SK-N-SH (cell line): Measurements from ENCODE around the gene PHLDB2. TPM values are rescaled to one million over a fixed set of nuclear protein-coding genes. Genes with fewer than 3 reads are reported as not detected.
A peak's percentile ranks its signal among the peaks of the same experiment; 100 is the strongest.

Experiments
- CTCF ChIA-PET: fragments of 300-600, 350-600 bp; formaldehyde crosslinking; extraction: SDS; loops from one replicate; lab custom pipeline; 2021; lab: Yijun Ruan, JAX
- POLR2A ChIA-PET: fragments of 350-600 bp; sonication (Branson Sonifier 250); formaldehyde crosslinking; extraction: SDS; loops from one replicate; lab custom pipeline; 2020; ENCODE audit warnings: antibody characterized with exemption, inconsistent platforms; lab: Yijun Ruan, JAX
- DNase-seq: peaks from one replicate; pipeline ENCODE4 v3.0.0; 2012
- H2AFZ ChIP-seq: fragments of 200-600 bp; sonication (generic); 2 replicates; pipeline ENCODE4 v1.8.1; 2016; ENCODE audit warnings: antibody characterized with exemption, mild to moderate bottlenecking, low read depth
- H3F3A ChIP-seq: fragments of 200-600 bp; sonication (generic); replicated peaks from 2 replicates; pipeline ENCODE3; 2016; ENCODE audit warnings: antibody characterized with exemption, mild to moderate bottlenecking; ENCODE audit not compliant: insufficient read depth
- H3K27ac ChIP-seq, 2 experiments: fragments of 200-500 bp in 1 of 2; fragments of 200-600 bp in 1 of 2; sonication (Bioruptor generic) in 1 of 2; sonication (generic), shearing (Covaris generic) in 1 of 2; 2 replicates each; pipeline versions ENCODE4 v1.5.1 to v1.6.1; 2014 to 2016; ENCODE audit warnings: low read depth in 2 of 2, inconsistent platforms in 1 of 2, low read length in 1 of 2, mild to moderate bottlenecking in 1 of 2, mixed read lengths in 1 of 2
- H3K27me3 ChIP-seq: fragments of 200-600 bp; sonication (generic), shearing (Covaris generic); 2 replicates; pipeline ENCODE4 v1.6.1; 2016; ENCODE audit warnings: mixed run types; ENCODE audit not compliant: insufficient read depth
- H3K36me3 ChIP-seq, 2 experiments: fragments of 200-500 bp in 1 of 2; fragments of 200-600 bp in 1 of 2; sonication (Bioruptor generic) in 1 of 2; sonication (generic) in 1 of 2; replicated peaks in 1 of 2; 2 replicates each; pipeline versions ENCODE3 to v1.5.1; 2014 to 2016; ENCODE audit warnings: low read length in 1 of 2, mild to moderate bottlenecking in 1 of 2; ENCODE audit not compliant: insufficient read depth in 2 of 2, control insufficient read depth in 1 of 2
- H3K4me1 ChIP-seq, 2 experiments: fragments of 200-500 bp in 1 of 2; fragments of 200-600 bp in 1 of 2; sonication (Bioruptor generic) in 1 of 2; sonication (generic), shearing (Covaris generic) in 1 of 2; 2 replicates each; pipeline versions ENCODE4 v1.5.1 to v1.6.1; 2014 to 2016; ENCODE audit warnings: low read depth in 1 of 2, low read length in 1 of 2, mixed run types in 1 of 2; ENCODE audit not compliant: insufficient read depth in 2 of 2, control insufficient read depth in 1 of 2
- H3K4me2 ChIP-seq: fragments of 200-600 bp; sonication (generic), shearing (Covaris generic); 2 replicates; pipeline ENCODE4 v1.6.1; 2017; ENCODE audit warnings: mixed run types
- H3K4me3 ChIP-seq, 2 experiments: fragments of 200-500 bp in 1 of 2; fragments of 200-600 bp in 1 of 2; sonication (Bioruptor generic) in 1 of 2; sonication (generic), shearing (Covaris generic) in 1 of 2; 2 replicates each; pipeline versions ENCODE4 v1.5.1 to v1.8.1; 2014 to 2016; ENCODE audit warnings: low read depth in 2 of 2, inconsistent platforms in 1 of 2, low read length in 1 of 2, mild to moderate bottlenecking in 1 of 2, mixed read lengths in 1 of 2, moderate library complexity in 1 of 2
- H3K79me2 ChIP-seq: fragments of 200-600 bp; sonication (generic); 2 replicates; pipeline ENCODE4 v1.8.1; 2017; ENCODE audit warnings: mild to moderate bottlenecking; ENCODE audit not compliant: insufficient read depth
- H3K9ac ChIP-seq: fragments of 200-600 bp; sonication (generic); 2 replicates; pipeline ENCODE4 v1.6.1; 2017; ENCODE audit warnings: mixed run types
- H3K9me2 ChIP-seq: fragments of 200-600 bp; sonication (generic); 2 replicates; pipeline ENCODE4 v1.6.1; 2017; ENCODE audit warnings: mixed run types
- H3K9me3 ChIP-seq: fragments of 200-600 bp; sonication (generic); 2 replicates; pipeline ENCODE4 v1.6.1; 2017; ENCODE audit warnings: mixed run types, mild to moderate bottlenecking, moderate library complexity
- H4K20me1 ChIP-seq: fragments of 200-600 bp; sonication (generic); 2 replicates; pipeline ENCODE4 v1.6.1; 2017; ENCODE audit warnings: mild to moderate bottlenecking, mixed run types; ENCODE audit not compliant: insufficient read depth
- EP300 ChIP-seq, 2 experiments: IDR thresholded peaks; 2 replicates each; pipeline versions ENCODE4 v1.4.0 to v1.6.1; 2012; ENCODE audit warnings: borderline replicate concordance in 1 of 2, low read depth in 1 of 2, low read length in 1 of 2
- EZH2phosphoT487 ChIP-seq: fragments of 200-600 bp; sonication (generic); IDR thresholded peaks from 2 replicates; pipeline ENCODE4 v1.6.1; 2017; ENCODE audit warnings: low read depth, mixed run types, mild to moderate bottlenecking, antibody characterized with exemption, moderate library complexity, borderline replicate concordance
- FOSL2 ChIP-seq: IDR thresholded peaks from 2 replicates; pipeline ENCODE4 v1.4.0; 2012; ENCODE audit warnings: low read depth, mild to moderate bottlenecking, moderate library complexity, borderline replicate concordance
- GABPA ChIP-seq: IDR thresholded peaks from 2 replicates; pipeline ENCODE4 v1.4.0; 2012; ENCODE audit warnings: low read depth, mild to moderate bottlenecking
- JUND ChIP-seq: IDR thresholded peaks from 2 replicates; pipeline ENCODE4 v1.4.0; 2012
- RXRA ChIP-seq: IDR thresholded peaks from 2 replicates; pipeline ENCODE4 v1.4.0; 2012; ENCODE audit warnings: low read depth, mild to moderate bottlenecking, borderline replicate concordance
- TAF1 ChIP-seq: IDR thresholded peaks from 2 replicates; pipeline ENCODE4 v1.6.1; 2012; ENCODE audit warnings: low read depth, mild to moderate bottlenecking, low read length, moderate library complexity, borderline replicate concordance
- TCF12 ChIP-seq: IDR thresholded peaks from 2 replicates; pipeline ENCODE4 v1.4.0; 2012
- WGBS: methylation state at CpG from one replicate; pipeline ENCODE4 v1.1.6; 2017; ENCODE audit warnings: low lambda C conversion rate; 5-methylcytosine and 5-hydroxymethylcytosine counted together
- polyA plus RNA-seq, 3 experiments: library from polyadenylated mRNA; depleted of rRNA; stranded (reverse); fragments of >200 nt; gene quantifications; 2 replicates each; pipeline ENCODE4 v1.2.3, GENCODE V29; 2012
- TF ChIP-seq, protein P1 (sequence below): IDR thresholded peaks from 2 replicates; pipeline ENCODE4 v1.6.1; 2012; ENCODE audit warnings: mild to moderate bottlenecking, low read depth, low read length, moderate library complexity
- TF ChIP-seq, protein P2 (sequence below): IDR thresholded peaks from 2 replicates; pipeline ENCODE4; 2012

PHLDB2 gene
- polyA plus RNA-seq, 1 of the 3 experiments (the other 2 are of a cell fraction) = 18.0 TPM

DNA sequence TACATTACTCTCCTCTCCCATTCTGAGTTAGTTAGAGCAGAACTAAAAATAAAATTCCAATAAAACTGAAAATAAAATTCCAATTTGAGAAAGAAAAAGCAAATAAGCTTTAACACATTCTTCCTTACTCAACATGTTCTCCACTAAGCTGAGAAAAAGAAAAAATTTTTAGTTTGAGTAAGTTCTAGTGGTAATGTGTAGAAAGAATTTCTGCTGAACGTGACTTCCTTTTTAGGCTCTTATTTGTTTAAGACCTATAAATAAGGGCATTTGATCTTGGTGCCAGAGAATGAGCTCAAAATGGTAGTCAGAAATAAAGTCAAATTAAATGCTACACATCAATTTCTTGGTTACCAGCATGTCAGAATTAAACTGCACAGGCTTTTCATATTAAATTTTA lies 62.1 kb downstream of the PHLDB2 start (continued):
- no peak for TF ChIP-seq TCF12
- TF ChIP-seq TAF1 = no peak
- TF ChIP-seq, all 33 proteins: peak for 0

- Histone ChIP-seq H3K27ac (peak overlapping the region in 1 of 2 experiments; percentile 12; a peak in 1 of 4 replicates), H3K27me3 (no peaks in the 10 kb centered on the region), H2AFZ (no peak overlapping the region), H3K79me2 (peaks cover 81% of the 10 kb centered on the region), H3K4me2 (no peak overlapping the region), H3K4me1 (peaks cover 0 to 14% of the 10 kb centered on the region in 2 experiments; a peak in 1 of 4 replicates), H3K36me3 (peaks cover 47 to 60% of the 10 kb centered on the region in 2 experiments), H3F3A (no peaks in the 10 kb centered on the region), H3K9me2 (no peaks in the 10 kb centered on the region), H3K9me3 (no peaks in the 10 kb centered on the region), H4K20me1 (no peaks in the 10 kb centered on the region), H3K4me3 (no peak overlapping the region), H3K9ac (no peak overlapping the region)
- ChIA-PET POLR2A (no interaction called here), CTCF (no interaction called here)
- 37% methylated on average over 2 of the region's 2 CpGs for WGBS
- no peak for TF ChIP-seq EZH2phosphoT487
- TF ChIP-seq FOSL2 = peak; percentile 34; the same call in 1 of the 2 replicates
- peak in 1 of 2 experiments; percentile 33; a peak in 1 of 4 replicates for TF ChIP-seq EP300 (IDR thresholded peaks at IDR 0.05; ENCODE audit: borderline replicate concordance in 1 of 2, low read depth in 1 of 2, low read length in 1 of 2)
- peak; percentile 39; the same call in 1 of the 2 replicates for TF ChIP-seq JUND
- TF ChIP-seq, protein P1, sequence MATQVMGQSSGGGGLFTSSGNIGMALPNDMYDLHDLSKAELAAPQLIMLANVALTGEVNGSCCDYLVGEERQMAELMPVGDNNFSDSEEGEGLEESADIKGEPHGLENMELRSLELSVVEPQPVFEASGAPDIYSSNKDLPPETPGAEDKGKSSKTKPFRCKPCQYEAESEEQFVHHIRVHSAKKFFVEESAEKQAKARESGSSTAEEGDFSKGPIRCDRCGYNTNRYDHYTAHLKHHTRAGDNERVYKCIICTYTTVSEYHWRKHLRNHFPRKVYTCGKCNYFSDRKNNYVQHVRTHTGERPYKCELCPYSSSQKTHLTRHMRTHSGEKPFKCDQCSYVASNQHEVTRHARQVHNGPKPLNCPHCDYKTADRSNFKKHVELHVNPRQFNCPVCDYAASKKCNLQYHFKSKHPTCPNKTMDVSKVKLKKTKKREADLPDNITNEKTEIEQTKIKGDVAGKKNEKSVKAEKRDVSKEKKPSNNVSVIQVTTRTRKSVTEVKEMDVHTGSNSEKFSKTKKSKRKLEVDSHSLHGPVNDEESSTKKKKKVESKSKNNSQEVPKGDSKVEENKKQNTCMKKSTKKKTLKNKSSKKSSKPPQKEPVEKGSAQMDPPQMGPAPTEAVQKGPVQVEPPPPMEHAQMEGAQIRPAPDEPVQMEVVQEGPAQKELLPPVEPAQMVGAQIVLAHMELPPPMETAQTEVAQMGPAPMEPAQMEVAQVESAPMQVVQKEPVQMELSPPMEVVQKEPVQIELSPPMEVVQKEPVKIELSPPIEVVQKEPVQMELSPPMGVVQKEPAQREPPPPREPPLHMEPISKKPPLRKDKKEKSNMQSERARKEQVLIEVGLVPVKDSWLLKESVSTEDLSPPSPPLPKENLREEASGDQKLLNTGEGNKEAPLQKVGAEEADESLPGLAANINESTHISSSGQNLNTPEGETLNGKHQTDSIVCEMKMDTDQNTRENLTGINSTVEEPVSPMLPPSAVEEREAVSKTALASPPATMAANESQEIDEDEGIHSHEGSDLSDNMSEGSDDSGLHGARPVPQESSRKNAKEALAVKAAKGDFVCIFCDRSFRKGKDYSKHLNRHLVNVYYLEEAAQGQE = peak; percentile 87
- TF ChIP-seq, protein P2, sequence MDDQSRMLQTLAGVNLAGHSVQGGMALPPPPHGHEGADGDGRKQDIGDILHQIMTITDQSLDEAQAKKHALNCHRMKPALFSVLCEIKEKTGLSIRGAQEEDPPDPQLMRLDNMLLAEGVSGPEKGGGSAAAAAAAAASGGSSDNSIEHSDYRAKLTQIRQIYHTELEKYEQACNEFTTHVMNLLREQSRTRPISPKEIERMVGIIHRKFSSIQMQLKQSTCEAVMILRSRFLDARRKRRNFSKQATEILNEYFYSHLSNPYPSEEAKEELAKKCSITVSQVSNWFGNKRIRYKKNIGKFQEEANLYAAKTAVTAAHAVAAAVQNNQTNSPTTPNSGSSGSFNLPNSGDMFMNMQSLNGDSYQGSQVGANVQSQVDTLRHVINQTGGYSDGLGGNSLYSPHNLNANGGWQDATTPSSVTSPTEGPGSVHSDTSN = 0 out of 2 replicates have a peak, but pooled peaks have one; percentile 3
- TF ChIP-seq TCF12 = 0 out of 2 replicates have a peak, but pooled peaks have one; percentile 13
- peak; percentile 57; the same call in 1 of the 2 replicates for TF ChIP-seq RXRA
- no peak for TF ChIP-seq GABPA
- DNase-seq = no peak
These were observed 64.2 kb downstream of the PHLDB2 start for GRCh38 chr3:111923095-111923771.
